Right lobe of liver (tissue), 4 donors: ENCODE data around the gene RPUSD3.
"Not testable (repeated sequence)": the region's sequence is repeated elsewhere in the genome, so short reads cannot be mapped to it uniquely, and the experiment has no call there.

Experiments used
- CTCF ChIP-seq, 4 donors: fragments of 200-600 bp in 3 of 4; fragments of 450-650 bp in 1 of 4; IDR thresholded peaks; one replicate each; pipeline versions ENCODE4 v1.5.1 to v1.8.0; 2016 to 2022; ENCODE audit warnings: antibody characterized with exemption in 4 of 4, mild to moderate bottlenecking in 2 of 4
- POLR2A ChIP-seq: fragments of 450-650 bp; IDR thresholded peaks from one replicate; pipeline ENCODE4 v1.6.1; 2017; ENCODE audit warnings: antibody characterized with exemption, mild to moderate bottlenecking
- donor health status: DM: no; HTN: no; CAD: no.
- donor health status: DM: no; HTN: no; CAD: no.
- donor health status: DM: no; HTN: yes; CAD: no.

GRCh38 chr3:9851383-9851782 lies 7.6 kb upstream of the RPUSD3 start:
- not testable (repeated sequence) for TF ChIP-seq CTCF (IDR thresholded peaks at IDR 0.05); POLR2A
